Ascending aorta (tissue), 2 donors: ENCODE measurements around the gene PPP2R5A. TPM values are rescaled to one million over a fixed set of nuclear protein-coding genes. Genes with fewer than 3 reads are reported as not detected.
"Not testable (repeated sequence)": the region's sequence is repeated elsewhere in the genome, so short reads cannot be mapped to it uniquely, and the experiment has no call there.

Source experiments
- DNase-seq, 2 donors: peaks; one replicate each; pipeline ENCODE4 v3.0.0-alpha.2; 2019; ENCODE audit warnings: low spot score in 2 of 2
- H3K27ac ChIP-seq, 2 donors: fragments of 200-600 bp; sonication (generic); one replicate each; pipeline ENCODE4 v1.5.1; 2016 to 2017; ENCODE audit warnings: mild to moderate bottlenecking in 1 of 2
- H3K27me3 ChIP-seq: fragments of 200-600 bp; sonication (generic); one replicate; pipeline ENCODE4 v1.5.1; 2017
- H3K36me3 ChIP-seq, 2 donors: fragments of 200-600 bp; sonication (generic); one replicate each; pipeline ENCODE4 v1.5.1; 2016
- H3K4me1 ChIP-seq, 2 donors: fragments of 200-600 bp; sonication (generic); one replicate each; pipeline ENCODE4 v1.5.1; 2016 to 2017; ENCODE audit warnings: mild to moderate bottlenecking in 1 of 2
- H3K4me3 ChIP-seq, 2 donors: fragments of 200-600 bp; sonication (generic); one replicate each; pipeline ENCODE4 v1.5.1; 2016 to 2017; ENCODE audit warnings: mild to moderate bottlenecking in 1 of 2
- H3K9me3 ChIP-seq, 2 donors: fragments of 200-600 bp; sonication (generic); one replicate each; pipeline ENCODE4 v1.5.1; 2016
- CTCF ChIP-seq, 3 experiments: fragments of 200-600 bp in 2 of 3; fragments of 450-650 bp in 1 of 3; sonication (generic) in 2 of 3; IDR thresholded peaks; one replicate each; pipeline ENCODE4 v1.5.1; 2016 to 2019; ENCODE audit warnings: antibody characterized with exemption in 3 of 3, mild to moderate bottlenecking in 1 of 3, moderate library complexity in 1 of 3
- intact Hi-C: fragments of 100-400 bp; cut with DNase I; formaldehyde crosslinking; loops from one replicate; pipeline ENCODE4 v1.15.1; 2023
- total RNA-seq: library from RNA; depleted of rRNA; stranded (reverse); fragments of >200 nt; gene quantifications from one replicate; pipeline ENCODE4 v1.1.0, GENCODE V29; 2016

PPP2R5A gene
- total RNA-seq, 1 donor from 2014 or later = 64.7 TPM

DNA sequence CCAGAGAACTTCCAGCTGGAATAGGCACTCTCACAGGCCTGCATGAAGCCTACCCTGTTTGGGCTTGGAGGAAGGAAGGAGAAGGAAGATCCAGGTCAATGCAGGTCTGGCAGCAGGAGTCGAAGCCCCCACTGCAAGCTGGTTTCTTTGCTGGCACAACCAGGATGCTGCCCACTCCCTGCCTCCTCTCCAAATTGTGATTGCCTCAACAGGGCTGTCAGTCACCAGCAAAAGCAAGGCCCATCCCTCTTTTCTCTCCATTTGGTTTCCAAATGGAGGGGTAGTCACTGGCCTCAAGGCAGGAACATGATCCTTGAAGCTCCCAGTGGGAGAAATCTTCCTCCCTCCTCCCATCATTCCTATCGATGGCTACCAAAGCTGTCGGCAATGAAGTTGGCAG is 92.4 kb downstream of the PPP2R5A start:
- no peaks in the 10 kb centered on the region for H3K27me3 ChIP-seq
- intact Hi-C loops = no loop called here
- TF ChIP-seq CTCF (IDR thresholded peaks at IDR 0.05) = no peak
- H3K4me3 ChIP-seq = no peak overlapping the region
- no peak overlapping the region for H3K27ac ChIP-seq
- no peaks in the 10 kb centered on the region for H3K4me1 ChIP-seq
- H3K36me3 ChIP-seq = peaks cover 9 to 23% of the 10 kb centered on the region in 2 donors
- no peak for DNase-seq
- peaks cover 0 to 3% of the 10 kb centered on the region in 2 donors for H3K9me3 ChIP-seq

- Histone ChIP-seq H3K27me3 (no peaks in the 10 kb centered on the region), H3K9me3 (no peaks in the 10 kb centered on the region), H3K4me1 (no peaks in the 10 kb centered on the region), H3K4me3 (no peak overlapping the region), H3K36me3 (peaks cover 9 to 23% of the 10 kb centered on the region in 2 donors), H3K27ac (no peak overlapping the region)
- no peak for TF ChIP-seq CTCF (IDR thresholded peaks at IDR 0.05)
- intact Hi-C loops = no loop called here
- DNase-seq = no peak
These were observed 94.2 kb downstream of the PPP2R5A start for GRCh38 chr1:212379366-212379765.

DNA sequence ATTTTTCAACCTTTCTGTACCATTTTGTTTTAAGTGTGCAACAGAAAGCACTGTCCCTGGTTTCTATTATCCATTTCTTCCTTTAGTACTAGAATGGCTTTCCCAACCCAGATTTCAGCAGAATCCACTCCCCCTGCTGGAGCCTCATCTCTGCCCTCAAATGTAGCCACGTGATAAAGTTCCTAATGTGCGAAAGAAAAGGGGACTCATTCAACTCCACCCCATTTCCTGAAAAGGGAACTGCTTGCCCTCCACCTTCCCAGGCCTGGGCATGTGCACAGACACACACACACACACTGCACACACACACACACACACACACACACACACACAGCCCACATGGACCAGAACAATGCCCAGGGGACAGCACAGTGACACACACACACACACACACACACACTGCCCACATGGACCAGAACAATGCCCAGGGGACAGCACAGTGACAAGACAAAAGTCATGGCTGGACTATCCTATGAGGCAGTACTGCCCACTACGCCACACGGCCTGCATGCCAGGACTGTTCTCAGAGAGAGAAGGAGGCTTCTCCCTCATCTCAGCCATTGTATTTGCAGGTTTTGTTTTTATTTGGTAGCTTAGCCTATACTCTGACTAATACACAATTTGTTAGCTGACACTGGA is 96.3 kb downstream of the PPP2R5A start:
- no peak overlapping the region for H3K4me3 ChIP-seq
- H3K27ac ChIP-seq = no peak overlapping the region
- intact Hi-C loops = no loop called here
- no peaks in the 10 kb centered on the region for H3K4me1 ChIP-seq
- no peaks in the 10 kb centered on the region for H3K9me3 ChIP-seq
- H3K27me3 ChIP-seq = no peaks in the 10 kb centered on the region
- no peak for DNase-seq
- peaks cover 16 to 34% of the 10 kb centered on the region in 2 donors for H3K36me3 ChIP-seq
- no peak for TF ChIP-seq CTCF (IDR thresholded peaks at IDR 0.05)

- H3K4me3 ChIP-seq = no peak overlapping the region
- no peak for DNase-seq
- H3K27me3 ChIP-seq = no peaks in the 10 kb centered on the region
- no peak for TF ChIP-seq CTCF (IDR thresholded peaks at IDR 0.05)
- no peaks in the 10 kb centered on the region for H3K9me3 ChIP-seq
- intact Hi-C loops = no loop called here
- H3K4me1 ChIP-seq = no peaks in the 10 kb centered on the region
- H3K27ac ChIP-seq = no peak overlapping the region
- peaks cover 6 to 11% of the 10 kb centered on the region in 2 donors for H3K36me3 ChIP-seq
These were observed 100.8 kb downstream of the PPP2R5A start for GRCh38 chr1:212386029-212386428.

DNA sequence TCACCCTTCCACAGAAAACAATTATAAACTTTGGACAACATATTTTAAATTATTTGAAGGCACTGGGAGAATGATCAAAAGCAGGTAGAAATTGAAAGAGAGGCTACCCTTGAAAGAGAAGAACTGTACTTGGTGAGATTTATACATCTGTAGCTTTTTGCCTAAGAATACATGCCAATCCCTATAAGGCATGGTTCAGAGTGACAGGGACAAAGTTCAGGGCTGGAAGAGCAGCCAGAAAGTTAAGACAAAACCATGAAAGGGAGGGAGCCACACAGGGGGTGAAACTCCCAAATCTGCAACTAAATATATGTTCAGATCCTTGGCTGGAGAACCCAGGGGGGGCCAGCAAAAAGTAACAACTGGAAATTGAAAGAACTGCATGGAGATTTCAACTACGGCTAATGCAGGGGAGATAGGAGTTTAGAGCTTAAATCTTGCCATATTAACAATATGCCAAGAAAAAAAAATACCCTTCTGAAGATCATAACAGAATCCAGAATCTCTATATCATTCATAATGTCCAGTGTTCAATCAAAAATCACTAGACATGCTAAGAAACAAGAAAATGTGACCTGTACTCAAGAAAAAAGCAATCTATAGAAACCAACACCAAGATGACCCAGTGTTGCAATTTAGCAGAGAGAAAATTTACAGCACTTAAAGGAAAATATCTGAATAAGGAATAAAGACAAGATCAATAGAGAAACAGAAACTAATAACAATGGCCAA is 103.9 kb downstream of the PPP2R5A start:
- H3K36me3 ChIP-seq = peaks cover 6 to 11% of the 10 kb centered on the region in 2 donors
- H3K4me3 ChIP-seq = no peak overlapping the region
- DNase-seq = no peak
- H3K27ac ChIP-seq = no peak overlapping the region
- no peaks in the 10 kb centered on the region for H3K9me3 ChIP-seq
- intact Hi-C loops = no loop called here
- no peak for TF ChIP-seq CTCF (IDR thresholded peaks at IDR 0.05)
- no peaks in the 10 kb centered on the region for H3K4me1 ChIP-seq
- H3K27me3 ChIP-seq = no peaks in the 10 kb centered on the region

GRCh38 chr1:212395678-212396437 is 110.6 kb downstream of the PPP2R5A start:
- peaks cover 4 to 15% of the 10 kb centered on the region in 2 donors for H3K9me3 ChIP-seq
- H3K4me3 ChIP-seq, H3K4me1 ChIP-seq, H3K27me3 ChIP-seq, H3K36me3 ChIP-seq, H3K27ac ChIP-seq, intact Hi-C loops, DNase-seq: not testable (repeated sequence)
